Esophagus muscularis mucosa (tissue), 4 donors: ENCODE measurements around the gene TRPM7. TPM values are rescaled to one million over a fixed set of nuclear protein-coding genes. Genes with fewer than 3 reads are reported as not detected.
A peak's percentile ranks its signal among the peaks of the same experiment; 100 is the strongest.

Experiments used
- DNase-seq: peaks from one replicate; pipeline ENCODE4 v3.0.0-alpha.2; 2017; ENCODE audit errors: extremely low spot score
- H3K27ac ChIP-seq, 4 donors: fragments of 200-600 bp; sonication (generic); replicated peaks in 1 of 4; 1 replicate in 3 of 4; 2 replicates in 1 of 4; pipeline ENCODE4 v1.5.1; 2016 to 2019; ENCODE audit warnings: mild to moderate bottlenecking in 1 of 4
- H3K27me3 ChIP-seq, 4 donors: fragments of 200-600 bp; sonication (generic); one replicate each; pipeline versions ENCODE4 v1.5.1 to v1.6.0; 2016 to 2019
- H3K36me3 ChIP-seq, 4 donors: fragments of 200-600 bp; sonication (generic); one replicate each; pipeline ENCODE4 v1.5.1; 2016 to 2019
- H3K4me1 ChIP-seq, 4 donors: fragments of 200-600 bp; sonication (generic); one replicate each; pipeline ENCODE4 v1.5.1; 2016 to 2019
- H3K4me3 ChIP-seq, 4 donors: fragments of 200-600 bp; sonication (generic); 1 replicate in 2 of 4; 2 replicates in 2 of 4; pipeline ENCODE4 v1.5.1; 2016 to 2019; ENCODE audit warnings: mild to moderate bottlenecking in 4 of 4, moderate library complexity in 1 of 4
- H3K9me3 ChIP-seq, 4 donors: fragments of 200-600 bp; sonication (generic); 1 replicate in 3 of 4; 2 replicates in 1 of 4; pipeline ENCODE4 v1.5.1; 2016 to 2019
- EP300 ChIP-seq: sonication (generic); formaldehyde crosslinking; IDR thresholded peaks from one replicate; pipeline ENCODE4 v1.6.1; 2017; ENCODE audit warnings: antibody characterized with exemption
- POLR2A ChIP-seq: fragments of 450-650 bp; IDR thresholded peaks from one replicate; pipeline ENCODE4 v1.6.1; 2017; ENCODE audit warnings: antibody characterized with exemption, moderate library complexity, mild to moderate bottlenecking, low read depth
- POLR2AphosphoS5 ChIP-seq, 2 donors: sonication (generic); formaldehyde crosslinking; IDR thresholded peaks; one replicate each; pipeline ENCODE4 v1.6.1; 2017; ENCODE audit warnings: antibody characterized with exemption in 2 of 2
- WGBS: methylation state at CpG from one replicate; pipeline ENCODE4 v1.1.5; 2018; 5-methylcytosine and 5-hydroxymethylcytosine counted together
- intact Hi-C: fragments of 100-400 bp; cut with DNase I; formaldehyde crosslinking; loops from one replicate; pipeline ENCODE4 v1.15.1; 2023
- total RNA-seq, 4 donors: library from RNA; depleted of rRNA; stranded (reverse); fragments of >200 nt; gene quantifications; one replicate each; pipeline versions ENCODE4 v1.1.0 to v1.2.1, GENCODE V29; 2016
- TF ChIP-seq, protein P1 (sequence below), 3 experiments: fragments of 200-600 bp in 2 of 3; fragments of 450-650 bp in 1 of 3; sonication (generic) in 2 of 3; IDR thresholded peaks; one replicate each; pipeline ENCODE4 v1.5.1; 2017 to 2019; ENCODE audit warnings: antibody characterized with exemption in 3 of 3, mild to moderate bottlenecking in 2 of 3, moderate library complexity in 1 of 3

TRPM7 gene
- total RNA-seq, 4 donors from 2014 or later = 27.9 to 39.9 (median 33.9) TPM

DNA sequence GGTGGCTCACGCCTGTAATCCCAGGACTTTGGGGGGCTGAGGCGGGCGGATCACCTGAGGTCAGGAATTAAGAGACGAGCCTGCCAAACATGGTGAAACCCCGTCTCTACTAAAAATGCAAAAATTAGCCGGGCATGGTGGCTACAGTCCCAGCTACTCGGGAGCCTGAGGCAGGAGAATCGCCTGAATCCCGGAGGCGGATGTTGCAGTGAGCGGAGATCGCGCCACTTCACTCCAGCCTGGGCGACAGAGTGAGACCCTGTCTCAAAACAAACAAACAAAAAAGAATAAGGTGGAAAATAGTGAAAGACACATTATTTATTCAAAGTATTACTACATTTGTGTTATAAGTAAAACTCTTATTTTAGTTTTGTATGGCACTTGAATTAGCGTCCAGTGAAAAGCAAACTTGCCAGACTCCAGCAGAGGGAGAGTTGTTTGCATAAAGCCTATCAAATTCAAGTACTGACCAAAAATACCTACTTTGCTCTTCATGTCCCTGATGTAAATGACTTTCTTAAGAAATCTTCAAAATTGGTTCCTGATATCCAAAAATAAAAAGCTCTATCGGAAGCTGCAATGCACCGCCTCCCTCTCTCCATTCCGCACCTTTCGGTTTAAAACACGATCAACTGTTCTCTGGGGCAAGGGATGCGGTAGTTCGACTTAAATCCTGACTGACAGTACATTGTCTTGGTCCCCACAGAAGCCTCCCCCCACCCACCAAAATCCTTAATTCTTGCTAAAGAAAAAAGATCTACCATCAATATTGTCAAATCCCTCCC, 1.2 kb downstream of the TRPM7 start:
- intact Hi-C loops = loop anchor here (5.0 kb wide), 1 partner anchor 82 kb away; the partner anchor contains the start of gene SPPL2A
- 56% methylated on average over 22 of the region's 22 CpGs for WGBS
- Histone ChIP-seq H3K36me3 (peaks cover 0 to 21% (median 9%) of the 10 kb centered on the region in 4 donors), H3K4me1 (peaks cover 31 to 59% (median 48%) of the 10 kb centered on the region in 4 donors), H3K9me3 (no peaks in the 10 kb centered on the region), H3K4me3 (peak overlapping the region; percentile 58 to 95 (median 84)), H3K27me3 (no peaks in the 10 kb centered on the region), H3K27ac (peak overlapping the region; percentile 86 to 97 (median 96))
- TF ChIP-seq POLR2A = no peak
- TF ChIP-seq, protein P1, sequence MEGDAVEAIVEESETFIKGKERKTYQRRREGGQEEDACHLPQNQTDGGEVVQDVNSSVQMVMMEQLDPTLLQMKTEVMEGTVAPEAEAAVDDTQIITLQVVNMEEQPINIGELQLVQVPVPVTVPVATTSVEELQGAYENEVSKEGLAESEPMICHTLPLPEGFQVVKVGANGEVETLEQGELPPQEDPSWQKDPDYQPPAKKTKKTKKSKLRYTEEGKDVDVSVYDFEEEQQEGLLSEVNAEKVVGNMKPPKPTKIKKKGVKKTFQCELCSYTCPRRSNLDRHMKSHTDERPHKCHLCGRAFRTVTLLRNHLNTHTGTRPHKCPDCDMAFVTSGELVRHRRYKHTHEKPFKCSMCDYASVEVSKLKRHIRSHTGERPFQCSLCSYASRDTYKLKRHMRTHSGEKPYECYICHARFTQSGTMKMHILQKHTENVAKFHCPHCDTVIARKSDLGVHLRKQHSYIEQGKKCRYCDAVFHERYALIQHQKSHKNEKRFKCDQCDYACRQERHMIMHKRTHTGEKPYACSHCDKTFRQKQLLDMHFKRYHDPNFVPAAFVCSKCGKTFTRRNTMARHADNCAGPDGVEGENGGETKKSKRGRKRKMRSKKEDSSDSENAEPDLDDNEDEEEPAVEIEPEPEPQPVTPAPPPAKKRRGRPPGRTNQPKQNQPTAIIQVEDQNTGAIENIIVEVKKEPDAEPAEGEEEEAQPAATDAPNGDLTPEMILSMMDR (IDR thresholded peaks at IDR 0.05) = no peak
- TF ChIP-seq POLR2AphosphoS5 (IDR thresholded peaks at IDR 0.05) = no peak
- no peak for TF ChIP-seq EP300
- DNase-seq = no peak

DNA sequence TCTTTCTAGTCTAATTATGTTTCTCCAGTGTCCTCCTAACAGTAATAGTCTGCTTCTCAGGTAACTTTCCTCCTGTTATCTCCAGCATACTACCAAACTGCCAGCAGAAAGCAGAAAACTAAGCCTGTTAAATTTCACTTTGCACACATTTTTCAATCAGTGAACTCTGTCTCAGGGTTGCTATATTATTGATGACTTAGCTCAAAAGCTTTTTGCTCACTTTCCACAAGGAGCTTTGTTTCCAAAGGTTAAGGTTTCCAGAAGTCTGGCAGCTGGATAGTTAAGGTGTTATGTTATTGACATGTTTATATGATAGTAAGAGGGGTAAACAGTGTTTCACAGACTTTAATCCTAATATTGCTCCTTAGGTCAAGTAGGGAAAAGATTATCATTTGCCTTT, 5.1 kb downstream of the TRPM7 start:
- Histone ChIP-seq H3K27me3 (no peaks in the 10 kb centered on the region), H3K36me3 (peaks cover 0 to 21% (median 9%) of the 10 kb centered on the region in 4 donors), H3K27ac (no peak overlapping the region), H3K4me1 (peaks cover 38 to 71% (median 50%) of the 10 kb centered on the region in 4 donors), H3K9me3 (no peaks in the 10 kb centered on the region), H3K4me3 (no peak overlapping the region)
- DNase-seq = no peak
- intact Hi-C loops = no loop called here
- no peak for TF ChIP-seq POLR2A
- TF ChIP-seq, protein P1 (IDR thresholded peaks at IDR 0.05) = no peak
- TF ChIP-seq POLR2AphosphoS5 (IDR thresholded peaks at IDR 0.05) = no peak
- no peak for TF ChIP-seq EP300

DNA sequence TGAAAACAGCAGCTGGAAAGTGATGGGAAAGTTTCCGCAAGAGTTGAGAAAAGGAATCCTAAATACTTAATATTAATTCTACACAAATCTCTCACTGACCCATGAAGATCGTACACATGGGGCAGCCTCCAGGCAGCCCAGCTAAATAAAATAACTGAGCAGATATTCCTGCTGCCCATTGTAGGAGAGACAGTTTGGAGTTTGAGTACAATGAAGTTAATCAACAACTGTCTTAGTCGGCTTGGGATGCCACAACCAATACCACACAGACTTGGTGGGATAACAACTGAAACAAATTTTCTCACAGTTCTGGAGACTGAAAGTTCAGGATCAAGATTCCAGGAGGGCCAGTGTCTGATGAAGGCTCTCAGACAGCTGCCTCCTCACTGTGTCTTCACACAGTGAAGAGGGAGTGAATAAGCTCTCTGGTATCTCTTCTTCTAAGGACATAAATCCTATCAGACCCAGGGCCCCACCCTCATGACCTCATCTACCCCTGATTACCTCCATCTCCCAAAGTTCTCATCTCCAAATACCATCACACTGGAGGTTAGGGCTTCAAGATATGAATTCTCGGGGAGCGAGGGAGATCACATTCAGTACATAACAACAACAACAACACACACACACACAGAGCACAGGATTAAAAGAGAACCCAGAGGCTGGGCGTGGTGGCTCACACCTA, 9.7 kb downstream of the TRPM7 start:
- intact Hi-C loops = no loop called here
- no peak for DNase-seq
- H3K36me3 ChIP-seq = peaks cover 0 to 4% (median 0%) of the 10 kb centered on the region in 4 donors
- no peaks in the 10 kb centered on the region for H3K9me3 ChIP-seq
- no peak overlapping the region for H3K27ac ChIP-seq
- no peak overlapping the region for H3K4me3 ChIP-seq
- peaks cover 14 to 34% (median 24%) of the 10 kb centered on the region in 4 donors for H3K4me1 ChIP-seq
- WGBS = 88% methylated on average over 6 of the region's 6 CpGs
- H3K27me3 ChIP-seq = no peaks in the 10 kb centered on the region
- TF ChIP-seq EP300 (no peak), POLR2AphosphoS5 (IDR thresholded peaks at IDR 0.05) (no peak), POLR2A (no peak)
- TF ChIP-seq, protein P1 (IDR thresholded peaks at IDR 0.05) = no peak

DNA sequence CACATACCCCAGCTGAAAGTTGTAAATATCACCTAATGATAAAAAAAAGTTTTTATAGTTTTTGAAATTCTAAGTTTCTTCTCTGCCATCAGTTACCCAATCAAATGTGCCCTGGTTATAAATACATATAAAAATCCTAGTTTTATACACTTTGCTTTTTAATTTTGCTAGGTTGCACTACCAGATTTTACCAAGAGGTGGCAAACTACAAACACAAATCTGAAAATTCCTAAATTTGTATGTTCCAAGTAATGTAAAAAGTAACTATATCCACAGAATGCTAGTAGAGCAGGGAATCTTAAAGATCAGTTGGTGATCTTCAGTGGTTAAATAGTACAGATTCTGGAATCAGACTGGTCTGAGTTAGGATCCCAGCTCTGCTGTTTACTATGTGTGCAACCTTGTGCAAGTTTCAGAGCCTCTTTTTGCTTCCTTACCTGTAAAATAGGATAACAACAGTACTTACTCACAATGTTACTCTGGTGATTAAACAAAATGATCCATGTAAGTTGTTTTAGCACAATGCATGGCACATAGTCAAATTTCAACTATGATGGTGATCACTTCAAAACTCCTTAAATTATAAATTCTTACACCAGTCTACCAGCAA, 11.0 kb downstream of the TRPM7 start:
- intact Hi-C loops = loop anchor here (2.0 kb wide), 1 partner anchor 201 kb away; no protein-coding TSS in a partner anchor
- H3K9me3 ChIP-seq = no peaks in the 10 kb centered on the region
- H3K4me1 ChIP-seq = peaks cover 18 to 27% (median 23%) of the 10 kb centered on the region in 4 donors
- H3K36me3 ChIP-seq = peaks cover 0 to 4% (median 0%) of the 10 kb centered on the region in 4 donors
- no peak overlapping the region for H3K27ac ChIP-seq
- no peak for TF ChIP-seq POLR2A
- TF ChIP-seq, protein P1 (IDR thresholded peaks at IDR 0.05) = peak; percentile 79 to 92 (median 82)
- H3K4me3 ChIP-seq = no peak overlapping the region
- DNase-seq = no peak
- H3K27me3 ChIP-seq = no peaks in the 10 kb centered on the region
